Osteoblast (primary cell): ENCODE measurements around the gene LRP1B. TPM values are rescaled to one million over a fixed set of nuclear protein-coding genes. Genes with fewer than 3 reads are reported as not detected.

Source experiments
- DNase-seq: peaks from one replicate; pipeline ENCODE4 v3.0.0; 2011; ENCODE audit warnings: low spot score, mixed read lengths; ENCODE audit not compliant: insufficient read length; ENCODE audit errors: missing footprints
- H2AFZ ChIP-seq: 2 replicates; pipeline ENCODE4 v1.6.0; 2011; ENCODE audit warnings: mild to moderate bottlenecking, low read length
- H3K27ac ChIP-seq: 2 replicates; pipeline ENCODE4 v1.5.1; 2011; ENCODE audit warnings: mild to moderate bottlenecking, low read depth, low read length, moderate library complexity
- H3K27me3 ChIP-seq: 2 replicates; pipeline ENCODE4 v1.6.0; 2012; ENCODE audit warnings: mild to moderate bottlenecking, control low read depth, inconsistent platforms, low read length, moderate library complexity; ENCODE audit not compliant: insufficient read depth
- H3K36me3 ChIP-seq: 2 replicates; pipeline ENCODE4 v1.5.1; 2011; ENCODE audit warnings: mild to moderate bottlenecking, low read length, control low read depth, moderate library complexity; ENCODE audit not compliant: insufficient read depth
- H3K4me1 ChIP-seq: 2 replicates; pipeline ENCODE4 v1.5.1; 2011; ENCODE audit warnings: mild to moderate bottlenecking, low read length, control low read depth, moderate library complexity; ENCODE audit not compliant: insufficient read depth
- H3K4me2 ChIP-seq: 2 replicates; pipeline ENCODE4 v1.6.0; 2011; ENCODE audit warnings: mild to moderate bottlenecking, low read length; ENCODE audit not compliant: insufficient read depth
- H3K4me3 ChIP-seq: fragments of 200-600 bp; sonication (generic); 3 replicates; pipeline ENCODE4 v1.5.1; 2012; ENCODE audit warnings: mild to moderate bottlenecking, low read length, inconsistent platforms; ENCODE audit not compliant: insufficient read depth
- H3K79me2 ChIP-seq: 2 replicates; pipeline ENCODE4 v1.6.0; 2012; ENCODE audit warnings: mild to moderate bottlenecking, low read length, control low read depth, inconsistent platforms; ENCODE audit not compliant: insufficient read depth
- H3K9me3 ChIP-seq: 2 replicates; pipeline ENCODE4 v1.5.1; 2011; ENCODE audit warnings: low read depth, low read length, control low read depth
- H4K20me1 ChIP-seq: 2 replicates; pipeline ENCODE4 v1.6.0; 2012; ENCODE audit warnings: mild to moderate bottlenecking, low read length, control low read depth; ENCODE audit not compliant: insufficient read depth
- total RNA-seq: library from RNA; depleted of rRNA; stranded (reverse); fragments of >200 nt; gene quantifications from 2 replicates; pipeline ENCODE4 v1.2.3, GENCODE V29; 2012
- TF ChIP-seq, protein P1 (sequence below): IDR thresholded peaks from 2 replicates; pipeline ENCODE4 v1.5.1; 2011; ENCODE audit warnings: mild to moderate bottlenecking, low read depth, low read length, moderate library complexity; ENCODE audit errors: extremely low read depth

Gene LRP1B
- total RNA-seq, 1 donor, result not detected

DNA sequence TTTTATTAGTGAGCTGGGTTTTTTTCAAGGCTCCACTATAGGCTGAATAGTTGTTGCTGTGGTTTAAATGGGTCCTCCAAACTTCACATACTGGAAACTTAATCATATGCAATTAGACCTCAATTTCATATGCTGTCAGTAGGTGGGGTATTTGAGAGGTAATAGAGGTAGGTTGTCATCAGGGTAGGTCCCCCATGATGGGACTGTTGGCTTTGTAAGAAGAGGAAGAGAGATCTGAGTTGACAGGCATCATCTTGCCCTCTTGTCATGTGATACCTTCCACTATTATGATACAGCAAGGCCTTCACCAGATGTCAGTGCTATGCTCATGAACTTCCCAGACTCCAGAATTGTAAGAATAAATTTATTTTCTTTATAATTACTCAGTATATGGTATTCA, 819.4 kb downstream of the LRP1B start:
- H2AFZ ChIP-seq, result no peak overlapping the region
- TF ChIP-seq, protein P1, sequence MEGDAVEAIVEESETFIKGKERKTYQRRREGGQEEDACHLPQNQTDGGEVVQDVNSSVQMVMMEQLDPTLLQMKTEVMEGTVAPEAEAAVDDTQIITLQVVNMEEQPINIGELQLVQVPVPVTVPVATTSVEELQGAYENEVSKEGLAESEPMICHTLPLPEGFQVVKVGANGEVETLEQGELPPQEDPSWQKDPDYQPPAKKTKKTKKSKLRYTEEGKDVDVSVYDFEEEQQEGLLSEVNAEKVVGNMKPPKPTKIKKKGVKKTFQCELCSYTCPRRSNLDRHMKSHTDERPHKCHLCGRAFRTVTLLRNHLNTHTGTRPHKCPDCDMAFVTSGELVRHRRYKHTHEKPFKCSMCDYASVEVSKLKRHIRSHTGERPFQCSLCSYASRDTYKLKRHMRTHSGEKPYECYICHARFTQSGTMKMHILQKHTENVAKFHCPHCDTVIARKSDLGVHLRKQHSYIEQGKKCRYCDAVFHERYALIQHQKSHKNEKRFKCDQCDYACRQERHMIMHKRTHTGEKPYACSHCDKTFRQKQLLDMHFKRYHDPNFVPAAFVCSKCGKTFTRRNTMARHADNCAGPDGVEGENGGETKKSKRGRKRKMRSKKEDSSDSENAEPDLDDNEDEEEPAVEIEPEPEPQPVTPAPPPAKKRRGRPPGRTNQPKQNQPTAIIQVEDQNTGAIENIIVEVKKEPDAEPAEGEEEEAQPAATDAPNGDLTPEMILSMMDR, result no peak
- no peak for DNase-seq
- no peaks in the 10 kb centered on the region for H3K79me2 ChIP-seq
- no peak overlapping the region for H3K4me3 ChIP-seq
- no peak overlapping the region for H3K4me2 ChIP-seq
- H3K36me3 ChIP-seq, result no peaks in the 10 kb centered on the region
- no peaks in the 10 kb centered on the region for H3K4me1 ChIP-seq
- no peaks in the 10 kb centered on the region for H3K9me3 ChIP-seq
- H4K20me1 ChIP-seq, result no peaks in the 10 kb centered on the region
- no peaks in the 10 kb centered on the region for H3K27me3 ChIP-seq
- no peak overlapping the region for H3K27ac ChIP-seq

DNA sequence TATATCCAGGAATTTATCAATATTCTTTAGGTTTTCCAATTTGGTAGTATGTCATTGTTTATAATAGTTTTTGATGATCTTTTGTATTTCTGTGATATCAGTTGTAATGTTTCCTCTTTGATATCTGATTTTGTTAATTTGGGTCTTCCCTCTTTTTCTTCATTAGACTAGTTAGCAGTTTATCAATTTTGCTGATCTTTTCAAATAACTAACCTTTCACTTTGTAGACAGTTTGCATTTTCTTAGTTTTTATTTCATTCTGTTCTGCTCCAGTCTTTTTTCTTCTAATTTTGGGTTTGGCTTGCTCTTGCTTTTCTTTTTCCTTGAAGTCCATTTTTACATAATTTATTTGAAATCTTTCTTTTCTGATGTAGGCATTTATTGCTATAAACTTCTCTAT, 824.4 kb downstream of the LRP1B start:
- TF ChIP-seq, protein P1, result no peak
- H3K9me3 ChIP-seq, result no peaks in the 10 kb centered on the region
- H4K20me1 ChIP-seq, result no peaks in the 10 kb centered on the region
- no peak overlapping the region for H3K4me2 ChIP-seq
- no peaks in the 10 kb centered on the region for H3K79me2 ChIP-seq
- no peaks in the 10 kb centered on the region for H3K36me3 ChIP-seq
- no peak overlapping the region for H3K27ac ChIP-seq
- no peaks in the 10 kb centered on the region for H3K4me1 ChIP-seq
- H2AFZ ChIP-seq, result no peak overlapping the region
- no peaks in the 10 kb centered on the region for H3K27me3 ChIP-seq
- no peak overlapping the region for H3K4me3 ChIP-seq
- no peak for DNase-seq

DNA sequence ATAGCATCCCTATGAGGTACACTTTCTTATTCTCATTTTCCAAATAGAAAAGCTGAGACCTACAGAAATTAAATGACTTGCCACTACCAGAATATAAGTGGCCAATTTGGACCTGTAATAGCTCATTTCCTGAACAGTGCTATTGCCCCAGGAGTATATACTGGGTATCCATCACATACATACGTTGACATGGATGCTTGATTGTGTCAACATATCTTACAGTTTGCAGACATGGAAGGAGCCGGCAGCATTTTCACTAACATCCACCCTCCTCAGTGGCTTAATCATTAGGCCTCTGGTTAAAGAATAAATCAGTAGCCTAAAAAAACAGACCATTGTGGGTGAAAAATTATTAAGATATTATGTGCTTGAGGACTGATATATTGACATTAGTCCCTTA, 829.3 kb downstream of the LRP1B start:
- no peaks in the 10 kb centered on the region for H3K27me3 ChIP-seq
- H3K27ac ChIP-seq, result no peak overlapping the region
- DNase-seq, result no peak
- H3K4me1 ChIP-seq, result no peaks in the 10 kb centered on the region
- no peak overlapping the region for H3K4me2 ChIP-seq
- no peaks in the 10 kb centered on the region for H3K9me3 ChIP-seq
- no peaks in the 10 kb centered on the region for H4K20me1 ChIP-seq
- H3K36me3 ChIP-seq, result no peaks in the 10 kb centered on the region
- H3K79me2 ChIP-seq, result no peaks in the 10 kb centered on the region
- H3K4me3 ChIP-seq, result no peak overlapping the region
- TF ChIP-seq, protein P1, result no peak
- no peak overlapping the region for H2AFZ ChIP-seq

DNA sequence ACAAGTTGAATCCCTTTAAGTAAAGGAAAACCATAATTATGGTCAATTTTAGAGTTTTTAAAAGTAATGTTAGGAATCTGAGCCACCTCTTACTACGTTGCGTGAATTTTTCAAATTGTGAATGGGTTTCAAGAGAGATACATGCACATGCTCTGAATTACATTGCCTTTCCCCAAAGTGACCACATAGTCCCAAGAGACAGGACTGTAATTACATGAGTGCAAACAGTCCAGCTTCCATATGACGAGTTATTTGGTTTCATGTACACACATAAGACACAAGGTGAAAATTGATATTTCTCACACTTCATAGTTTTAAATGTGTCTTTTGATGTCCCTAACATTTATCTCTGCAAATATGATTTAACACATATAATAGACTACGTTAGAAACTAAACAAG, 850.8 kb downstream of the LRP1B start:
- Histone ChIP-seq H3K79me2 (no peaks in the 10 kb centered on the region), H4K20me1 (no peaks in the 10 kb centered on the region), H3K4me2 (no peak overlapping the region), H3K36me3 (no peaks in the 10 kb centered on the region), H2AFZ (no peak overlapping the region), H3K4me1 (no peaks in the 10 kb centered on the region), H3K27ac (no peak overlapping the region), H3K4me3 (no peak overlapping the region), H3K27me3 (no peaks in the 10 kb centered on the region), H3K9me3 (no peaks in the 10 kb centered on the region)
- TF ChIP-seq, protein P1, result no peak
- no peak for DNase-seq
